ENCODE measurements around the gene PEPD.

The PEPD gene

GRCh38 chr19:33437393-33437820, 84.2 kb downstream of the PEPD start:
- DNase-seq (ENCODE audit: low read depth, low spot score) = no peak
- CTCF ChIA-PET = no interaction called here
- H3K4me3 ChIP-seq (ENCODE audit: low read depth, low read length) = no peak overlapping the region
- POLR2A ChIA-PET = interaction anchor here (0.5 kb wide), 1 partner anchor 1032 kb away, joined by 3 read pairs; the partner anchor contains the start of gene DPY19L3
- TF ChIP-seq, protein P1, sequence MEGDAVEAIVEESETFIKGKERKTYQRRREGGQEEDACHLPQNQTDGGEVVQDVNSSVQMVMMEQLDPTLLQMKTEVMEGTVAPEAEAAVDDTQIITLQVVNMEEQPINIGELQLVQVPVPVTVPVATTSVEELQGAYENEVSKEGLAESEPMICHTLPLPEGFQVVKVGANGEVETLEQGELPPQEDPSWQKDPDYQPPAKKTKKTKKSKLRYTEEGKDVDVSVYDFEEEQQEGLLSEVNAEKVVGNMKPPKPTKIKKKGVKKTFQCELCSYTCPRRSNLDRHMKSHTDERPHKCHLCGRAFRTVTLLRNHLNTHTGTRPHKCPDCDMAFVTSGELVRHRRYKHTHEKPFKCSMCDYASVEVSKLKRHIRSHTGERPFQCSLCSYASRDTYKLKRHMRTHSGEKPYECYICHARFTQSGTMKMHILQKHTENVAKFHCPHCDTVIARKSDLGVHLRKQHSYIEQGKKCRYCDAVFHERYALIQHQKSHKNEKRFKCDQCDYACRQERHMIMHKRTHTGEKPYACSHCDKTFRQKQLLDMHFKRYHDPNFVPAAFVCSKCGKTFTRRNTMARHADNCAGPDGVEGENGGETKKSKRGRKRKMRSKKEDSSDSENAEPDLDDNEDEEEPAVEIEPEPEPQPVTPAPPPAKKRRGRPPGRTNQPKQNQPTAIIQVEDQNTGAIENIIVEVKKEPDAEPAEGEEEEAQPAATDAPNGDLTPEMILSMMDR (IDR thresholded peaks at IDR 0.05; ENCODE audit: insufficient read depth, low read length, missing control alignments) = no peak

GRCh38 chr19:33436360-33437345, 84.9 kb downstream of the PEPD start:
- CTCF ChIA-PET = no interaction called here
- TF ChIP-seq, protein P1 (IDR thresholded peaks at IDR 0.05; ENCODE audit: insufficient read depth, low read length, missing control alignments) = no peak
- no peak for DNase-seq (ENCODE audit: low read depth, low spot score)
- POLR2A ChIA-PET = no interaction called here
- no peak overlapping the region for H3K4me3 ChIP-seq (ENCODE audit: low read depth, low read length)

DNA sequence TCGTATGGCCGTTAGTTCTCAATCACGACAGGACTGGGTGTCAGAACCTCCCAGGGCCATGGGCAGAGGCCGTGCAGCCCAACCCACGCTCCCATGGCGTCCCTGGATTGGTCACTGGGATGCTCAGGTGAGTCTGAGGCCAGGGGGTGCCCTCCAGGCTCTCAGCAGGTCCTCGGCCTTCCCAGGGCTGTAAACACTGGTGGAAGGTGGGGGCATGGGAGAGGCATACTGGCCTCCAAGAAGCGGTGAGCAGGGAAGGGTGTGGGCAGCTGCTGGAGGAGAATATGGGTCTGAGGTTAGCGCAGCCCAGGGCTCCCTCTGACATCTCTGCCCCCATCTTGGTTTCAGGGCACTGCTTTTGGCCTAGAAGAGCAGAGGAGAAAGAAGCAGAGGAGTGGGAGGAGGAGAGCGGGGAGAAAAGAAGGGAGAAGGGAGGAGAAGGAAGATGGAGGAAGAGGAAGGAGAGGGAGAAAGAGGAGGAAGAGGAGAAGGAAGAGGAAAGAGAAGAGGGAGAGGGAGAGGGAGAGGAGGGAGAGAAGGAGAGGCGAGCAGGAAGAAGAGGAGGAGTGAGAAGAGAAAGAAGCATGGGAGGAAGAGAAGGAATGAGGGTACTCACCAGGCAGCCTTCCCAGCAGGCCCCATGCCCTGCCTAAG, 85.8 kb downstream of the PEPD start:
- POLR2A ChIA-PET = no interaction called here
- TF ChIP-seq, protein P1 (IDR thresholded peaks at IDR 0.05; ENCODE audit: insufficient read depth, low read length, missing control alignments) = no peak
- no peak for DNase-seq (ENCODE audit: low read depth, low spot score)
- CTCF ChIA-PET = interaction anchor here (1.1 to 12.0 kb wide), 4 partner anchors 17 to 342 kb away, joined by 3 to 311 read pairs (median 6); no protein-coding TSS in a partner anchor
- H3K4me3 ChIP-seq (ENCODE audit: low read depth, low read length) = no peak overlapping the region

DNA sequence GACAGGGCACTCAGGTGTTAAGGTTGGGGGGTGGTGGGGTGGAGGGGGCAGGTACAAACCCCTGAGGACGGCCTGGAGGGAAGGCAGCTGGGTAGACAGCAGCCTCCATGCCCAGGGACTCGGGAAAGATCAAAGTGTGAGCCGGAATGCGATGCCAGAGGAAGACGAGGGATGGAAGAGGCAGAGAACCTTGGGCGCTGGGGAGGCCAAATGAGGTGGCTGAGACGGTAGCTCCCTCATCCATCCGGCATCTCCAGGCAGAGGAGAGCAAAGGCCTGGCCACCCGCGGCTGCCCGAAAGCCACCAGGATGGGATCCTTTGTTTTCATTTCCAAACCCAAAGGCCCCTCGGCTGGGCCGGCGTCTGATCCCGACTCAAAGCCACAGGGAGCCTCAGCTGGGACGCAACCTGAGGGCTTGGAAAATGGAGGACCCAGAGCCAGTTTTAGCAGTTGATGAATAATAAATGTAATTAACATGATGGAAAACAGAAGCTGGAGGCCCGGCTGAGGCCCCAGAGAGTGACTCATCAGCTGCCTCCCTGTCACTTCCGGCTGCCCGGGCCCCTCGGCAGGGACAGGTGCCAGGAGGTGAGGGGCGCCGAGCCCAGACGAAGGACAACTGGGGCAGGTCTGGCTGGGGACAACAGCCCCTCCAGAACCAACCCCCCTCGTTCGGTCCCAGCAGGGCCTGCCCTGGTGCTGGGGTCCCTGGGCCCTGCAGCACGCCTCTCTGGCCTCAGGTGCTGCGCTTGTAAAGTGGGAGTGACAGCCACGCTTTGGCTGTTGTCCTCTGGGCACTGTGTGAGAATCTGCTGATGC, 86.5 kb downstream of the PEPD start:
- H3K4me3 ChIP-seq (ENCODE audit: low read depth, low read length) = no peak overlapping the region
- ChIA-PET POLR2A (no interaction called here), CTCF (interaction anchor here (1.0 to 12.0 kb wide), 5 partner anchors 16 to 661 kb away, joined by 3 to 311 read pairs (median 6); no protein-coding TSS in a partner anchor)
- TF ChIP-seq, protein P1 (IDR thresholded peaks at IDR 0.05; ENCODE audit: insufficient read depth, low read length, missing control alignments) = no peak
- DNase-seq (ENCODE audit: low read depth, low spot score) = no peak

- TF ChIP-seq, protein P1 (IDR thresholded peaks at IDR 0.05; ENCODE audit: insufficient read depth, low read length, missing control alignments) = no peak
- ChIA-PET CTCF (interaction anchor here (0.7 to 12.0 kb wide), 6 partner anchors 15 to 662 kb away, joined by 3 to 311 read pairs (median 3); no protein-coding TSS in a partner anchor), POLR2A (no interaction called here)
- H3K4me3 ChIP-seq (ENCODE audit: low read depth, low read length) = no peak overlapping the region
- no peak for DNase-seq (ENCODE audit: low read depth, low spot score)
Observed at GRCh38 chr19:33434069-33434885, 87.3 kb downstream of the PEPD start.
